NCI-H2196 treated with DMSO at 0.1 percent for 48 hours (cell line): ENCODE results near the gene DKK2.

Experiments used
- DNase-seq: peaks from one replicate; lab custom pipeline; 2025; ENCODE audit not compliant: unreplicated experiment; lab: John Stamatoyannopoulos, UW

DKK2 gene

GRCh38 chr4:107017443-107018343 lies 18.4 kb downstream of the DKK2 start:
- no peak for DNase-seq

GRCh38 chr4:107011312-107011711 lies 24.8 kb downstream of the DKK2 start:
- DNase-seq: no peak

GRCh38 chr4:107009196-107009968 lies 26.7 kb downstream of the DKK2 start:
- no peak for DNase-seq

- no peak for DNase-seq
Observed at GRCh38 chr4:107008115-107008514, 28.0 kb downstream of the DKK2 start.

GRCh38 chr4:107006218-107006617 lies 29.9 kb downstream of the DKK2 start:
- no peak for DNase-seq

- no peak for DNase-seq
Observed at GRCh38 chr4:106996490-106996889, 39.6 kb downstream of the DKK2 start.

- DNase-seq: no peak
Observed at GRCh38 chr4:106993827-106994226, 42.3 kb downstream of the DKK2 start.

- DNase-seq: no peak
Observed at GRCh38 chr4:106987311-106987710, 48.8 kb downstream of the DKK2 start.

- DNase-seq: no peak
Observed at GRCh38 chr4:106986486-106986885, 49.6 kb downstream of the DKK2 start.

GRCh38 chr4:106985830-106986229 lies 50.3 kb downstream of the DKK2 start:
- DNase-seq: no peak

GRCh38 chr4:106982711-106983211 lies 53.4 kb downstream of the DKK2 start:
- DNase-seq: no peak

- DNase-seq: no peak
Observed at GRCh38 chr4:106981431-106981830, 54.7 kb downstream of the DKK2 start.

GRCh38 chr4:106979476-106979875 lies 56.6 kb downstream of the DKK2 start:
- no peak for DNase-seq

- DNase-seq: no peak
Observed at GRCh38 chr4:106978046-106978774, 57.9 kb downstream of the DKK2 start.

- no peak for DNase-seq
Observed at GRCh38 chr4:106971636-106972035, 64.5 kb downstream of the DKK2 start.

- DNase-seq: no peak
Observed at GRCh38 chr4:106967892-106968291, 68.2 kb downstream of the DKK2 start.

- DNase-seq: no peak
Observed at GRCh38 chr4:106953036-106953705, 82.9 kb downstream of the DKK2 start.

- no peak for DNase-seq
Observed at GRCh38 chr4:106951891-106952290, 84.2 kb downstream of the DKK2 start.

GRCh38 chr4:106941841-106942240 lies 94.3 kb downstream of the DKK2 start:
- no peak for DNase-seq

- no peak for DNase-seq
Observed at GRCh38 chr4:106930522-106930921, 105.6 kb downstream of the DKK2 start.

- no peak for DNase-seq
Observed at GRCh38 chr4:106929248-106929647, 106.9 kb downstream of the DKK2 start.
